ENCODE measurements around the gene TMIGD2.

GRCh38 chr19:4300589-4300988, 1.6 kb downstream of the TMIGD2 start:
- TF ChIP-seq CTCF (IDR thresholded peaks at IDR 0.05) (no peak), POLR2AphosphoS5 (IDR thresholded peaks at IDR 0.05) (no peak), POLR2A (IDR thresholded peaks at IDR 0.05) (no peak), EP300 (IDR thresholded peaks at IDR 0.05; ENCODE audit: low read depth) (no peak)
